Prostate gland (tissue), 2 donors: ENCODE measurements around the gene GPM6B.
"Not testable (repeated sequence)": the region's sequence is repeated elsewhere in the genome, so short reads cannot be mapped to it uniquely, and the experiment has no call there.

Experiments
- POLR2A ChIP-seq: fragments of 450-650 bp; IDR thresholded peaks from one replicate; pipeline ENCODE4 v1.6.1; 2016; ENCODE audit warnings: antibody characterized with exemption, mild to moderate bottlenecking
- POLR2AphosphoS5 ChIP-seq: sonication (generic); formaldehyde crosslinking; IDR thresholded peaks from one replicate; pipeline ENCODE4 v1.6.1; 2017; ENCODE audit warnings: antibody characterized with exemption
- TF ChIP-seq, protein P1 (sequence below), 4 experiments: fragments of 200-600 bp in 2 of 4; fragments of 450-650 bp in 2 of 4; sonication (generic) in 2 of 4; IDR thresholded peaks; 1 replicate in 3 of 4; 2 replicates in 1 of 4; pipeline ENCODE4 v1.5.1; 2016 to 2019; ENCODE audit warnings: antibody characterized with exemption in 4 of 4, mild to moderate bottlenecking in 2 of 4, moderate library complexity in 2 of 4

DNA sequence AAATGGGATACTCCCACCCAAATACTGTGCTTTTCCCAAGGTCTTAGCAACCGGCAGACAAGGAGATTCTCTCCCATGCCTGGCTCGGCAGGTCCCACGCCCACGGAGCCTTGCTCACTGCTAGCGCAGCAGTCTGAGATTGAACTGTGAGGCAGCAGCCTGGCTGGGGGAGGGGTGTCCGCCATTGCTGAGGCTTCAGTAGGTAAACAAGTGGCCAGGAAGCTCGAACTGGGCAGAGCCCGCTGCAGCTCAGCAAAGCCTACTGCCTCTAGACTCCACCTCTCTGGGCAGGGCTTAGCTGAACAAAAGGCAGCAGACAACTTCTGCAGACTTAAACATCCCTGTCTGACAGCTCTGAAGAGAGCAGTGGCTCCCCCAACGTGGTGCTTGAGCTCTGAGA, 92.0 kb downstream of the GPM6B start:
- TF ChIP-seq, protein P1, sequence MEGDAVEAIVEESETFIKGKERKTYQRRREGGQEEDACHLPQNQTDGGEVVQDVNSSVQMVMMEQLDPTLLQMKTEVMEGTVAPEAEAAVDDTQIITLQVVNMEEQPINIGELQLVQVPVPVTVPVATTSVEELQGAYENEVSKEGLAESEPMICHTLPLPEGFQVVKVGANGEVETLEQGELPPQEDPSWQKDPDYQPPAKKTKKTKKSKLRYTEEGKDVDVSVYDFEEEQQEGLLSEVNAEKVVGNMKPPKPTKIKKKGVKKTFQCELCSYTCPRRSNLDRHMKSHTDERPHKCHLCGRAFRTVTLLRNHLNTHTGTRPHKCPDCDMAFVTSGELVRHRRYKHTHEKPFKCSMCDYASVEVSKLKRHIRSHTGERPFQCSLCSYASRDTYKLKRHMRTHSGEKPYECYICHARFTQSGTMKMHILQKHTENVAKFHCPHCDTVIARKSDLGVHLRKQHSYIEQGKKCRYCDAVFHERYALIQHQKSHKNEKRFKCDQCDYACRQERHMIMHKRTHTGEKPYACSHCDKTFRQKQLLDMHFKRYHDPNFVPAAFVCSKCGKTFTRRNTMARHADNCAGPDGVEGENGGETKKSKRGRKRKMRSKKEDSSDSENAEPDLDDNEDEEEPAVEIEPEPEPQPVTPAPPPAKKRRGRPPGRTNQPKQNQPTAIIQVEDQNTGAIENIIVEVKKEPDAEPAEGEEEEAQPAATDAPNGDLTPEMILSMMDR (IDR thresholded peaks at IDR 0.05) = not testable (repeated sequence)
- not testable (repeated sequence) for TF ChIP-seq POLR2AphosphoS5, POLR2A
